Hepatocyte (in vitro differentiated cells): ENCODE results near the gene IL13. TPM values are rescaled to one million over a fixed set of nuclear protein-coding genes. Genes with fewer than 3 reads are reported as not detected.

Experiments
- DNase-seq: peaks from one replicate; pipeline ENCODE4 v3.0.0-alpha.2; 2016; ENCODE audit warnings: low spot score
- H2AFZ ChIP-seq: fragments of 200-600 bp; sonication (generic); 2 replicates; pipeline ENCODE4 v1.6.0; 2016; ENCODE audit warnings: antibody characterized with exemption, mild to moderate bottlenecking
- H3K27ac ChIP-seq: fragments of 200-600 bp; sonication (generic); 2 replicates; pipeline ENCODE4 v1.5.1; 2016; ENCODE audit warnings: mild to moderate bottlenecking
- H3K27me3 ChIP-seq: fragments of 200-600 bp; sonication (generic); 2 replicates; pipeline ENCODE4 v1.6.1; 2016
- H3K36me3 ChIP-seq: fragments of 200-600 bp; sonication (generic); replicated peaks from 2 replicates; pipeline ENCODE4 v1.5.1; 2016; ENCODE audit warnings: low read depth; ENCODE audit not compliant: insufficient read depth
- H3K4me1 ChIP-seq: fragments of 200-600 bp; sonication (generic); 2 replicates; pipeline ENCODE4 v1.5.1; 2016; ENCODE audit warnings: mild to moderate bottlenecking, moderate library complexity; ENCODE audit not compliant: insufficient read depth
- H3K4me2 ChIP-seq: fragments of 200-600 bp; sonication (generic); 2 replicates; pipeline ENCODE4 v1.6.0; 2016
- H3K4me3 ChIP-seq: fragments of 200-600 bp; sonication (generic); 2 replicates; pipeline ENCODE4 v1.5.1; 2016; ENCODE audit warnings: mild to moderate bottlenecking
- H3K79me2 ChIP-seq: fragments of 200-600 bp; sonication (generic); 2 replicates; pipeline ENCODE4 v1.6.0; 2017; ENCODE audit warnings: mild to moderate bottlenecking
- H3K9me2 ChIP-seq: fragments of 200-600 bp; sonication (generic); replicated peaks from 2 replicates; pipeline ENCODE4 v1.6.0; 2017; ENCODE audit warnings: mild to moderate bottlenecking; ENCODE audit not compliant: insufficient read depth
- H3K9me3 ChIP-seq: fragments of 200-600 bp; sonication (generic); 2 replicates; pipeline ENCODE4 v1.5.1; 2016; ENCODE audit warnings: low read depth, mild to moderate bottlenecking
- H4K20me1 ChIP-seq: fragments of 200-600 bp; sonication (generic); 2 replicates; pipeline ENCODE4 v1.6.0; 2016; ENCODE audit warnings: mild to moderate bottlenecking; ENCODE audit not compliant: insufficient read depth, poor library complexity, severe bottlenecking
- CTCF ChIP-seq: fragments of 200-600 bp; sonication (generic); IDR thresholded peaks from 2 replicates; pipeline ENCODE4 v1.5.1; 2016; ENCODE audit warnings: antibody characterized with exemption, mild to moderate bottlenecking; ENCODE audit not compliant: poor library complexity
- EZH2 ChIP-seq: fragments of 200-600 bp; sonication (generic); IDR thresholded peaks from 2 replicates; pipeline ENCODE4 v1.6.1; 2016; ENCODE audit warnings: antibody characterized with exemption, mild to moderate bottlenecking, borderline replicate concordance
- EZH2phosphoT487 ChIP-seq: fragments of 200-600 bp; sonication (generic); IDR thresholded peaks from one replicate; pipeline ENCODE4 v1.6.1; 2018; ENCODE audit warnings: antibody characterized with exemption, mild to moderate bottlenecking, low read depth, moderate library complexity; ENCODE audit not compliant: unreplicated experiment, severe bottlenecking
- WGBS: methylation state at CpG from one replicate; pipeline ENCODE4 v1.1.6; 2016; ENCODE audit warnings: low lambda C conversion rate; ENCODE audit errors: missing lambda C conversion rate; 5-methylcytosine and 5-hydroxymethylcytosine counted together
- polyA plus RNA-seq: library from polyadenylated mRNA; unstranded; fragments of >200 nt; fragmentation: Nextera tagmentation; extraction: Ambion mirVana; gene quantifications from 2 replicates; pipeline ENCODE4 v1.2.1, GENCODE V29; 2016
- total RNA-seq: library from RNA; depleted of rRNA; stranded (reverse); fragments of >200 nt; gene quantifications from 2 replicates; pipeline ENCODE4 v1.2.3, GENCODE V29; 2014

Gene IL13
- total and polyA plus RNA-seq, 2 experiments from 2014 or later = not detected

- no peak for DNase-seq
- Histone ChIP-seq H3K4me2 (no peak overlapping the region), H4K20me1 (no peaks in the 10 kb centered on the region), H3K9me2 (no peaks in the 10 kb centered on the region), H3K9me3 (no peaks in the 10 kb centered on the region), H3K27ac (no peak overlapping the region), H3K4me3 (no peak overlapping the region), H3K4me1 (no peaks in the 10 kb centered on the region), H3K79me2 (no peaks in the 10 kb centered on the region), H2AFZ (no peak overlapping the region), H3K27me3 (no peaks in the 10 kb centered on the region), H3K36me3 (no peaks in the 10 kb centered on the region)
- WGBS = 95% methylated on average over 12 of the region's 12 CpGs
- TF ChIP-seq CTCF (no peak), EZH2 (no peak), EZH2phosphoT487 (no peak)
Observed at GRCh38 chr5:132684922-132685720, 27.1 kb downstream of the IL13 start.

GRCh38 chr5:132686193-132686592 is 28.2 kb downstream of the IL13 start:
- Histone ChIP-seq H3K4me3 (no peak overlapping the region), H3K27ac (no peak overlapping the region), H3K9me2 (no peaks in the 10 kb centered on the region), H3K79me2 (no peaks in the 10 kb centered on the region), H3K4me2 (no peak overlapping the region), H3K27me3 (no peaks in the 10 kb centered on the region), H3K36me3 (no peaks in the 10 kb centered on the region), H3K9me3 (no peaks in the 10 kb centered on the region), H2AFZ (no peak overlapping the region), H3K4me1 (no peaks in the 10 kb centered on the region), H4K20me1 (no peaks in the 10 kb centered on the region)
- no peak for DNase-seq
- WGBS = 93% methylated on average over 3 of the region's 3 CpGs
- TF ChIP-seq EZH2phosphoT487 = no peak
- no peak for TF ChIP-seq CTCF
- TF ChIP-seq EZH2 = no peak

GRCh38 chr5:132687995-132688394 is 30.0 kb downstream of the IL13 start:
- no peaks in the 10 kb centered on the region for H3K27me3 ChIP-seq
- TF ChIP-seq EZH2phosphoT487 (no peak), CTCF (no peak), EZH2 (no peak)
- no peaks in the 10 kb centered on the region for H4K20me1 ChIP-seq
- no peaks in the 10 kb centered on the region for H3K9me3 ChIP-seq
- DNase-seq = no peak
- no peaks in the 10 kb centered on the region for H3K9me2 ChIP-seq
- WGBS = 93% methylated on average over 5 of the region's 5 CpGs
- H3K79me2 ChIP-seq = no peaks in the 10 kb centered on the region
- no peak overlapping the region for H3K4me2 ChIP-seq
- no peaks in the 10 kb centered on the region for H3K36me3 ChIP-seq
- H3K27ac ChIP-seq = no peak overlapping the region
- no peak overlapping the region for H2AFZ ChIP-seq
- no peaks in the 10 kb centered on the region for H3K4me1 ChIP-seq
- no peak overlapping the region for H3K4me3 ChIP-seq
